ENCODE results near the gene C11orf65.

GRCh38 chr11:108431997-108432396 lies 35.3 kb downstream of the C11orf65 start:
- TF ChIP-seq POLR2A (IDR thresholded peaks at IDR 0.05) (no peak), CTCF (IDR thresholded peaks at IDR 0.05) (no peak), POLR2AphosphoS5 (IDR thresholded peaks at IDR 0.05) (no peak)

Measured in prostate gland (tissue), 2 donors.